Suprapubic skin (tissue), 4 donors: ENCODE results near the gene SLC25A10.

ENCODE experiments used
- POLR2A ChIP-seq, 2 donors: fragments of 450-650 bp; IDR thresholded peaks; one replicate each; pipeline ENCODE4 v1.6.1; 2017; ENCODE audit warnings: antibody characterized with exemption in 2 of 2, mild to moderate bottlenecking in 2 of 2, moderate library complexity in 2 of 2
- POLR2AphosphoS5 ChIP-seq, 3 donors: sonication (generic); formaldehyde crosslinking; IDR thresholded peaks; one replicate each; pipeline ENCODE4 v1.6.1; 2017; ENCODE audit warnings: antibody characterized with exemption in 3 of 3
- TF ChIP-seq, protein P1 (sequence below), 2 donors: fragments of 200-600 bp in 1 of 2; fragments of 450-650 bp in 1 of 2; sonication (generic) in 1 of 2; IDR thresholded peaks; one replicate each; pipeline ENCODE4 v1.5.1; 2016 to 2019; ENCODE audit warnings: antibody characterized with exemption in 2 of 2, mild to moderate bottlenecking in 1 of 2, moderate library complexity in 1 of 2

DNA sequence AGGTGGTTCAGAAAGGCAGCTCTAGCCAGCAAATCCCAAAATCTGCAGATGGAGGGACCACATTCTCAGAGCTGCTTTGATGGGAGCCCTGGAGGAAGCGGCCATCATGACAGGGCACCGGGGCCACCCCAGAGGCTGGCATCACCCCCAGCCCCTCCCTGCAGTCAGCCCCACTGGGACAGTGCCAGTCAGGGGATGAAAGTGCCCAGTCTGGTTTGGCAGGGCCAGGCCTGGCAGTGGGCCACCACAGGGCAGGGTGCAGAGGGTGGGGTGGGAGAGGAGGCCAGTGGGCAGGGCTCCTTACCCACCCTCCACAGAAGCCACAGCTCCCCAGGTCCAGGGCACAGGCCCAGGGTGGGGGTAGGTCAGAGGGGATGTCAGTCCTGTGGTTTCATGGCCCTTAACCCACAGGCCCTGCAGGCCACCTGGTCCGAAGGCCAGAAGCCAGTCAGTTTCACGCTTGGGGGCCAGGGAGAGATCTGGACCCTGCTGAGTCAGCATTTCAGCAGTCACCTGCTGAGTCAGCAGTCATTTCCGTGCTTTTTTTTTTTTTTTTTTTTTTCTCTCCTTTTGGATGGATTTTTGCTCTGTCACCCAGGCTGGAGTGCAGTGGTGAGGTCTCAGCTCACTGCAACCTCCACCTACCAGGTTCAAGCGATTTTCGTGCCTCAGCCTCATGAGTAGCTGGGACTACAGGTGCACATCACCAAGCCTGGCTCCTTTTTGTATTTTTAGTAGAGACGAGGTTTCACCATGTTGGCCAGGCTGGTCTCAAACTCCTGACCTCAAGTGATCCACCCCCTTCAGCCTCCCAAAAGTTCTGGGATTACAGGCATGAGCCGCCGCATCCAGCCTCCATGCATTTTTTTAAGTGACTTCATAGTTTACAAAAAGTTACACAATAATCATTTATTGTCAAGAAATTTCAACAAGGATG lies 10.4 kb downstream of the SLC25A10 start:
- TF ChIP-seq, protein P1, sequence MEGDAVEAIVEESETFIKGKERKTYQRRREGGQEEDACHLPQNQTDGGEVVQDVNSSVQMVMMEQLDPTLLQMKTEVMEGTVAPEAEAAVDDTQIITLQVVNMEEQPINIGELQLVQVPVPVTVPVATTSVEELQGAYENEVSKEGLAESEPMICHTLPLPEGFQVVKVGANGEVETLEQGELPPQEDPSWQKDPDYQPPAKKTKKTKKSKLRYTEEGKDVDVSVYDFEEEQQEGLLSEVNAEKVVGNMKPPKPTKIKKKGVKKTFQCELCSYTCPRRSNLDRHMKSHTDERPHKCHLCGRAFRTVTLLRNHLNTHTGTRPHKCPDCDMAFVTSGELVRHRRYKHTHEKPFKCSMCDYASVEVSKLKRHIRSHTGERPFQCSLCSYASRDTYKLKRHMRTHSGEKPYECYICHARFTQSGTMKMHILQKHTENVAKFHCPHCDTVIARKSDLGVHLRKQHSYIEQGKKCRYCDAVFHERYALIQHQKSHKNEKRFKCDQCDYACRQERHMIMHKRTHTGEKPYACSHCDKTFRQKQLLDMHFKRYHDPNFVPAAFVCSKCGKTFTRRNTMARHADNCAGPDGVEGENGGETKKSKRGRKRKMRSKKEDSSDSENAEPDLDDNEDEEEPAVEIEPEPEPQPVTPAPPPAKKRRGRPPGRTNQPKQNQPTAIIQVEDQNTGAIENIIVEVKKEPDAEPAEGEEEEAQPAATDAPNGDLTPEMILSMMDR (IDR thresholded peaks at IDR 0.05): no peak
- TF ChIP-seq POLR2A (IDR thresholded peaks at IDR 0.05): no peak
- TF ChIP-seq POLR2AphosphoS5 (IDR thresholded peaks at IDR 0.05): peak in 2 of 3 donors; percentile 59 to 74
